ENCODE results near the gene SLC9A9. TPM values are rescaled to one million over a fixed set of nuclear protein-coding genes. Genes with fewer than 3 reads are reported as not detected.

Gene SLC9A9
- total RNA-seq, 4 donors from 2014 or later = 2.1 to 40.4 (median 7.2) TPM

GRCh38 chr3:143387425-143387824 is 460.8 kb downstream of the SLC9A9 start:
- H3K4me1 ChIP-seq = no peaks in the 10 kb centered on the region
- no peak for DNase-seq
- TF ChIP-seq POLR2A (IDR thresholded peaks at IDR 0.05) (no peak), CTCF (IDR thresholded peaks at IDR 0.05) (no peak)

GRCh38 chr3:143384076-143384475 is 464.2 kb downstream of the SLC9A9 start:
- no peaks in the 10 kb centered on the region for H3K9me3 ChIP-seq
- H3K27me3 ChIP-seq = no peaks in the 10 kb centered on the region
- no peak for DNase-seq
- no peaks in the 10 kb centered on the region for H3K36me3 ChIP-seq
- TF ChIP-seq POLR2A (IDR thresholded peaks at IDR 0.05) (no peak), CTCF (IDR thresholded peaks at IDR 0.05) (no peak)
- peak overlapping the region in 1 of 4 donors; percentile 11 for H3K27ac ChIP-seq
- no peaks in the 10 kb centered on the region for H3K4me1 ChIP-seq
- no peak overlapping the region for H3K4me3 ChIP-seq

More at GRCh38 chr3:143387425-143387824, 460.8 kb downstream of the SLC9A9 start:
- Histone ChIP-seq H3K27ac (no peak overlapping the region), H3K4me3 (no peak overlapping the region), H3K27me3 (no peaks in the 10 kb centered on the region), H3K36me3 (no peaks in the 10 kb centered on the region), H3K9me3 (no peaks in the 10 kb centered on the region)

GRCh38 chr3:143383421-143383820 is 464.8 kb downstream of the SLC9A9 start:
- no peak for TF ChIP-seq POLR2A (IDR thresholded peaks at IDR 0.05)
- no peak overlapping the region for H3K27ac ChIP-seq
- H3K4me1 ChIP-seq = no peaks in the 10 kb centered on the region
- H3K4me3 ChIP-seq = no peak overlapping the region
- no peaks in the 10 kb centered on the region for H3K36me3 ChIP-seq
- no peaks in the 10 kb centered on the region for H3K9me3 ChIP-seq
- no peak for DNase-seq
- no peaks in the 10 kb centered on the region for H3K27me3 ChIP-seq

- Histone ChIP-seq H3K36me3 (no peaks in the 10 kb centered on the region), H3K4me3 (no peak overlapping the region), H3K27ac (no peak overlapping the region), H3K9me3 (no peaks in the 10 kb centered on the region), H3K4me1 (no peaks in the 10 kb centered on the region), H3K27me3 (no peaks in the 10 kb centered on the region)
- DNase-seq = no peak
- TF ChIP-seq CTCF (IDR thresholded peaks at IDR 0.05) (no peak), POLR2A (IDR thresholded peaks at IDR 0.05) (no peak)
Observed at GRCh38 chr3:143382816-143383215, 465.5 kb downstream of the SLC9A9 start.

- TF ChIP-seq CTCF (IDR thresholded peaks at IDR 0.05) (no peak), POLR2A (IDR thresholded peaks at IDR 0.05) (no peak)
- DNase-seq = no peak
- Histone ChIP-seq H3K27ac (no peak overlapping the region), H3K4me1 (no peaks in the 10 kb centered on the region), H3K36me3 (no peaks in the 10 kb centered on the region), H3K4me3 (no peak overlapping the region), H3K9me3 (no peaks in the 10 kb centered on the region), H3K27me3 (no peaks in the 10 kb centered on the region)
Observed at GRCh38 chr3:143380449-143380848, 467.8 kb downstream of the SLC9A9 start.

GRCh38 chr3:143375698-143376097 is 472.6 kb downstream of the SLC9A9 start:
- no peak for DNase-seq
- TF ChIP-seq CTCF (IDR thresholded peaks at IDR 0.05) (no peak), POLR2A (IDR thresholded peaks at IDR 0.05) (no peak)

More at GRCh38 chr3:143375698-143376097, 472.6 kb downstream of the SLC9A9 start:
- H3K9me3 ChIP-seq = no peaks in the 10 kb centered on the region
- H3K4me1 ChIP-seq = no peaks in the 10 kb centered on the region
- H3K27ac ChIP-seq = no peak overlapping the region
- no peaks in the 10 kb centered on the region for H3K27me3 ChIP-seq
- H3K4me3 ChIP-seq = no peak overlapping the region
- H3K36me3 ChIP-seq = no peaks in the 10 kb centered on the region
